HEK293 (cell line): Measurements from ENCODE around the gene KRT76.

Experiments used
- WT1 ChIP-seq: fragments of 450-650 bp; formaldehyde crosslinking; IDR thresholded peaks from 2 replicates; pipeline ENCODE4 v1.5.1; 2016; ENCODE audit warnings: missing biosample characterization, missing genetic modification characterization
- ZNF146 ChIP-seq: fragments of 450-650 bp; formaldehyde crosslinking; IDR thresholded peaks from 2 replicates; pipeline ENCODE4 v1.5.1; 2016; ENCODE audit warnings: missing biosample characterization, missing genetic modification characterization
- ZNF302 ChIP-seq: fragments of 450-650 bp; formaldehyde crosslinking; IDR thresholded peaks from 2 replicates; pipeline ENCODE4 v1.5.1; 2016; ENCODE audit warnings: missing biosample characterization, missing genetic modification characterization, low read depth
- TF ChIP-seq, protein P1 (sequence below): fragments of 450-650 bp; formaldehyde crosslinking; IDR thresholded peaks from 2 replicates; pipeline ENCODE4 v1.5.1; 2016; ENCODE audit warnings: missing biosample characterization, missing genetic modification characterization
- TF ChIP-seq, protein P2 (sequence below): fragments of 450-650 bp; formaldehyde crosslinking; IDR thresholded peaks from 2 replicates; pipeline ENCODE4 v1.5.1; 2017; ENCODE audit warnings: missing biosample characterization, missing genetic modification characterization

- TF ChIP-seq, protein P1, sequence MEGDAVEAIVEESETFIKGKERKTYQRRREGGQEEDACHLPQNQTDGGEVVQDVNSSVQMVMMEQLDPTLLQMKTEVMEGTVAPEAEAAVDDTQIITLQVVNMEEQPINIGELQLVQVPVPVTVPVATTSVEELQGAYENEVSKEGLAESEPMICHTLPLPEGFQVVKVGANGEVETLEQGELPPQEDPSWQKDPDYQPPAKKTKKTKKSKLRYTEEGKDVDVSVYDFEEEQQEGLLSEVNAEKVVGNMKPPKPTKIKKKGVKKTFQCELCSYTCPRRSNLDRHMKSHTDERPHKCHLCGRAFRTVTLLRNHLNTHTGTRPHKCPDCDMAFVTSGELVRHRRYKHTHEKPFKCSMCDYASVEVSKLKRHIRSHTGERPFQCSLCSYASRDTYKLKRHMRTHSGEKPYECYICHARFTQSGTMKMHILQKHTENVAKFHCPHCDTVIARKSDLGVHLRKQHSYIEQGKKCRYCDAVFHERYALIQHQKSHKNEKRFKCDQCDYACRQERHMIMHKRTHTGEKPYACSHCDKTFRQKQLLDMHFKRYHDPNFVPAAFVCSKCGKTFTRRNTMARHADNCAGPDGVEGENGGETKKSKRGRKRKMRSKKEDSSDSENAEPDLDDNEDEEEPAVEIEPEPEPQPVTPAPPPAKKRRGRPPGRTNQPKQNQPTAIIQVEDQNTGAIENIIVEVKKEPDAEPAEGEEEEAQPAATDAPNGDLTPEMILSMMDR: no peak
- TF ChIP-seq ZNF302 (tag by site-specific recombination) (no peak), WT1 (tag by site-specific recombination) (no peak), ZNF146 (no peak)
- TF ChIP-seq, protein P2, sequence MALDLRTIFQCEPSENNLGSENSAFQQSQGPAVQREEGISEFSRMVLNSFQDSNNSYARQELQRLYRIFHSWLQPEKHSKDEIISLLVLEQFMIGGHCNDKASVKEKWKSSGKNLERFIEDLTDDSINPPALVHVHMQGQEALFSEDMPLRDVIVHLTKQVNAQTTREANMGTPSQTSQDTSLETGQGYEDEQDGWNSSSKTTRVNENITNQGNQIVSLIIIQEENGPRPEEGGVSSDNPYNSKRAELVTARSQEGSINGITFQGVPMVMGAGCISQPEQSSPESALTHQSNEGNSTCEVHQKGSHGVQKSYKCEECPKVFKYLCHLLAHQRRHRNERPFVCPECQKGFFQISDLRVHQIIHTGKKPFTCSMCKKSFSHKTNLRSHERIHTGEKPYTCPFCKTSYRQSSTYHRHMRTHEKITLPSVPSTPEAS: no peak
Observed at GRCh38 chr12:52791271-52792184, 14.4 kb upstream of the KRT76 start.
